ENCODE measurements around the gene WDFY4.

GRCh38 chr10:48651293-48651692 is 33.4 kb upstream of the WDFY4 start:
- TF ChIP-seq CTCF (conservative IDR thresholded peaks at IDR 0.05; ENCODE audit: low read depth in 2 of 2) (no peak), REST (IDR thresholded peaks at IDR 0.05; ENCODE audit: unreplicated experiment) (no peak), EZH2 (IDR thresholded peaks at IDR 0.05; ENCODE audit: low read depth, unreplicated experiment) (no peak), CREB1 (CRISPR knock-in tag; IDR thresholded peaks at IDR 0.05; ENCODE audit: low read depth) (no peak), POLR2AphosphoS5 (IDR thresholded peaks at IDR 0.05; ENCODE audit: low read depth) (no peak), EZH2phosphoT487 (IDR thresholded peaks at IDR 0.05; ENCODE audit: unreplicated experiment) (no peak), ETS1 (IDR thresholded peaks at IDR 0.05) (no peak), ZNF331 (CRISPR knock-in tag; IDR thresholded peaks at IDR 0.05; ENCODE audit: low read depth) (no peak)
